ENCODE data around the gene MBOAT7.

Gene MBOAT7

DNA sequence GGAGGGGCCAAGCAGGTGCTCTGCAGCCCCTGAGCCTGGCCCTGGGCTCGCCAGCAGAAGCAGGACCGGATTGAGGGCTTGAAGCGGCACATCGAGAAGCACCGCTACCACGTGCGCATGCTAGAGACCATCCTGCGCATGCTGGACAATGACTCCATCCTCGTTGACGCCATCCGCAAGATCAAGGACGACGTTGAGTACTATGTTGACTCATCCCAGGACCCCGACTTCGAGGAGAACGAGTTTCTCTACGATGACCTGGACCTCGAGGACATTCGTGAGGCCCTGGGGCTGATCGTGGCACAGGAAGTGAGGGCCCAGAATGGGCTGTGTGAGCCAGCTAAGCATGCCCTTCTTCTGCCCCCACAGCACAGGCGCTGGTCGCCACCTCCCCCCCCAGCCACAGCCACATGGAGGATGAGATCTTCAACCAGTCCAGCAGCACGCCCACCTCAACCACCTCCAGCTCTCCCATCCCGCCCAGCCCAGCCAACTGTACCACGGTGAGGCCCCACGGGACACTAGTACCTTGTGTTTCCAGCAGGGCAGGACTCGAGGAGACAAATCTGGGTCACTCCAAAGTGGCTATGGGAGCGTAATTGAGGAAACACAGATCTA lies 43.7 kb downstream of the MBOAT7 start:
- H3K4me3 ChIP-seq (ENCODE audit: low read depth, low read length) = no peak overlapping the region
- ChIA-PET CTCF (no interaction called here), POLR2A (interaction anchor here (0.6 kb wide), 1 partner anchor 43 kb away, joined by 4 read pairs; no protein-coding TSS in a partner anchor)
- no peak for DNase-seq (ENCODE audit: low read depth, low spot score)
- TF ChIP-seq, protein P1, sequence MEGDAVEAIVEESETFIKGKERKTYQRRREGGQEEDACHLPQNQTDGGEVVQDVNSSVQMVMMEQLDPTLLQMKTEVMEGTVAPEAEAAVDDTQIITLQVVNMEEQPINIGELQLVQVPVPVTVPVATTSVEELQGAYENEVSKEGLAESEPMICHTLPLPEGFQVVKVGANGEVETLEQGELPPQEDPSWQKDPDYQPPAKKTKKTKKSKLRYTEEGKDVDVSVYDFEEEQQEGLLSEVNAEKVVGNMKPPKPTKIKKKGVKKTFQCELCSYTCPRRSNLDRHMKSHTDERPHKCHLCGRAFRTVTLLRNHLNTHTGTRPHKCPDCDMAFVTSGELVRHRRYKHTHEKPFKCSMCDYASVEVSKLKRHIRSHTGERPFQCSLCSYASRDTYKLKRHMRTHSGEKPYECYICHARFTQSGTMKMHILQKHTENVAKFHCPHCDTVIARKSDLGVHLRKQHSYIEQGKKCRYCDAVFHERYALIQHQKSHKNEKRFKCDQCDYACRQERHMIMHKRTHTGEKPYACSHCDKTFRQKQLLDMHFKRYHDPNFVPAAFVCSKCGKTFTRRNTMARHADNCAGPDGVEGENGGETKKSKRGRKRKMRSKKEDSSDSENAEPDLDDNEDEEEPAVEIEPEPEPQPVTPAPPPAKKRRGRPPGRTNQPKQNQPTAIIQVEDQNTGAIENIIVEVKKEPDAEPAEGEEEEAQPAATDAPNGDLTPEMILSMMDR (IDR thresholded peaks at IDR 0.05; ENCODE audit: insufficient read depth, low read length, missing control alignments) = no peak

DNA sequence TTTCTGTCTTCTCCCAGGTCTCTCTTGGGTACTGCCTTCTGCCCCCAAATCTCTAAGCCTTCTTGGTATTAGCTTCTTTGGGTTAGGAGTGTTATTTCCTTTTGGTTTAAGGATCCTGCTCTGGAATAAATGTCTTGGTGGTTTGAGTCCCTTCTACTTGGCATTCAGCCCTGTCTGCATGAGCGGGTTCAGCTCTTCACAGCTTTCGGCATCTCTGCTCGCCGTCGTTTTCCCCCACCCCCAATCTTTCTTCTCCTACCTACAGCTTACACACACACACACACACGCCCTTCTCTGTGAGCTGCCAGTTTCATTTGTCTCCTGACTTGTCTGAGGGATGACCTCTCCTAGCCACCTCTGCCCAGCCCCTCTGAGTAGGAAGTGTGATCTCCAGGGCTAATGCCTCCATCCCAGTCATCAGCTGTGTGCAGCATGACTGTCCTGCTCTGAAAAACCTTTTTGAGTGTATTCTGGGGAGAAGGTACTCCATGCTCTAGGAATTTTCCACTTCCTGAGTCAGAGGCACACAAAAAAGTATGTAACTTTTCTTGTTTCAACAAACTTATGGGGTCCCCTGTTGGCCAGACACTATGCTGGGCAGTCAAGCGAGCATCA lies 47.1 kb downstream of the MBOAT7 start:
- TF ChIP-seq, protein P1 (IDR thresholded peaks at IDR 0.05; ENCODE audit: insufficient read depth, low read length, missing control alignments) = no peak
- DNase-seq (ENCODE audit: low read depth, low spot score) = no peak
- no peak overlapping the region for H3K4me3 ChIP-seq (ENCODE audit: low read depth, low read length)
- ChIA-PET POLR2A (no interaction called here), CTCF (interaction anchor here (0.7 to 1.0 kb wide), 3 partner anchors 17 to 249 kb away, joined by 3 read pairs; partner anchors contain the start of gene LENG1)

DNA sequence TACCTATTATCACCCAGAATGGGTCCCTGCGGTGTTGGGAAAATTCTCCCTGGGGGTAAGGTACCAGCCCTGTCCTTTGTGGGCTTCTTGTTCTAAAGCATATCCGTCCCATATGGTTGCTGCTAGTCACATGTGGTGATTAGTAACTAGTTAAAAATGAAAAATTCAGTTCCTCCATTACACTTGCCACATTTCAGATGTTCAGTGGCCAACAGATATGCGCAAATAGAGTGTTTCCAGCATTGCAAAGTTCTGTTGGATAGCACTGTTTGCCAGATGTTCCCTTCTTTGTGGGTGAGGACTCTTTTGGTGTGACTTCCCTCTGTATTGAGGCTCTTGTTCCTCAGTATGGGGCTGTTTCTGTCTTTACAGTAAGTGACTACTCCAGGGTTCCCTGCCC lies 48.0 kb downstream of the MBOAT7 start:
- ChIA-PET CTCF (interaction anchor here (0.9 to 1.0 kb wide), 2 partner anchors 18 to 29 kb away, joined by 3 read pairs; partner anchors contain the start of gene LENG1), POLR2A (no interaction called here)
- no peak overlapping the region for H3K4me3 ChIP-seq (ENCODE audit: low read depth, low read length)
- TF ChIP-seq, protein P1 (IDR thresholded peaks at IDR 0.05; ENCODE audit: insufficient read depth, low read length, missing control alignments) = no peak
- DNase-seq (ENCODE audit: low read depth, low spot score) = no peak

DNA sequence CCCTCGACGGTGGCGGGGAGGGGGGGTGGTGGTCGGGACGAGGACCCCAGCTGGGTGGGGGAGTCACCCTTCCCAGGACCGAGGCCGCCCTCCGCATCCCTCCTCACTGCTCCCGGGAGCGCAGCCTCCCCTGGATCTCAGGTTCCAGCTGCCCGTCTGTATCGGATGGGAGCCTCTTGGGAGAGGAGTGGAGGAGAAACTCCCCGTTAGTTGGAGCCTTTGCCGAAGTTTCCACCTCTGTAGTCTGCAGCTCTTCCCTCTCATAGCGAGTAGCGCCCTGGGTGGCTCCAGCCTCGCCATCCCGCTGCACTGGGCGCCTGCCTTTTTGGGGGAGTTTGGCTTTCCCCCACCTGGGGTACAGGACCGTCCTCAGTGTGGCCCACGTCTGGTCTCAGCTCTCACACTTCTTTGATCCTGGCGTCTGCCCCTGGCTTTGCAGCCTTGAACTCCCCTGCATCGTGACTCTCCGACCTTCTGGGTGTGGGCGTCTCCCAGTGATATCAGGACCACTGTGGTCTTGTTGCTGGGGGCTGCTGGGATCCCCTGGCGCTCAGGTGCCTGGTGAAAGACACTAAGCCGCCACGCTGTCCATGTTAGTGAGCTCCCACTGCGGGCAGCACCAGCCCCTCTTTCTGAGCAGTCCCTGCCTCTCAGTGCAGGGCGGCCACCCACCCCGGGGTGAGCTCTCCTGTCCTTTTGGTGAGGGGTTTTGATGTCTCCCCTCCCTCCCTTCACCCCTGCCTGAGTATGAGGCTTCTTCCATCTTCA lies 50.7 kb downstream of the MBOAT7 start:
- POLR2A ChIA-PET = interaction anchor here (0.6 to 0.7 kb wide), 2 partner anchors 89 to 231 kb away, joined by 3 read pairs; no protein-coding TSS in a partner anchor
- CTCF ChIA-PET = interaction anchor here (1.3 kb wide), 1 partner anchor 12 kb away, joined by 3 read pairs; no protein-coding TSS in a partner anchor
- TF ChIP-seq, protein P1 (IDR thresholded peaks at IDR 0.05; ENCODE audit: insufficient read depth, low read length, missing control alignments) = no peak

DNA sequence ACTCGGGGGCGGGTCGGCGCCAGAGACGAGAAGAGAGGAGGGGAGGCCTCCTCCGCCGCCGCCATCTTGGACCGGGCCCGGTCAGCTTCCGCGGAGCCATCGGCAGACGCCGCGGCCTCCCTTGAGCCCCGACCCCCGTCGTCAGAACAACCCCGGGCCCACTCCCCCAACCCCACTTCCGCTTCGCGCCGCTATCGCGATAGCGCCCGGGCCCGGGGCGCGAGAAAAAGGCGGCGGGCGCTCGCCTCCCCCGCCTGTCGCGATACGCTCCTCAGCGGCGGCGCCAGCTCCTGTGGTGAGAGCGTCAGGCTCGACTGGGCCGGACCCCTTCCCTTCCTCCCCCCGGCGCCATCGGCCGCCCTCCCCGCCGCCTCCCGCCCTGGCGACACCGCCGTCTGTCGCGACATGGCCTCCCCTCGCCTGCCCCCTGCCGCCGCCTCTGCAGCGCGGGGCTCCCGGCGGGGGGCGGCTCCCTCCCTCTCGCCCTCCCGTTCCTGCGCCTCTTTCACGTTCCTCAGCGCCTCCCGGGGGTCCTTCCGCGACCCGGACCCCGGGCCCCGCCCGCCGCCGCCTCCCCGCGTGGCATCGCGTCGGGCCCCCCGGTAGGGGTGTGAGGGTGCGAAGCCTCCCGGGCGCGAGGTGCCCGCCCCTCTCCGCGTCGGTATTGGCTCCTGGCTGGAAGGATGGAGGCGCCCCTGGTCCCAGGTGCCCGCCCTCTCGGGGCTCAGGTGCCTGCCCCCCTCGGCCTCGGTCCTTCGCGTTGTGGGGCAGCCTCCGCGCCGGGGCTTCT lies 51.5 kb downstream of the MBOAT7 start, which contains the start of gene CNOT3:
TSS of gene CNOT3 (plus strand) at position 64 of the 790 bp plus-strand sequence. CDS start 5,217 bp downstream, outside the sequence.
- DNase-seq (ENCODE audit: low read depth, low spot score) = no peak
- CTCF ChIA-PET = interaction anchor here (1.2 to 1.6 kb wide), 5 partner anchors 13 to 42 kb away, joined by 3 to 4 read pairs (median 3); partner anchors contain the start of gene LENG1

More for the DNA sequence above, 50.7 kb downstream of the MBOAT7 start:
- H3K4me3 ChIP-seq (ENCODE audit: low read depth, low read length) = peak overlapping the region; percentile 78
- DNase-seq (ENCODE audit: low read depth, low spot score) = no peak

More for the DNA sequence above, 51.5 kb downstream of the MBOAT7 start, which contains the start of gene CNOT3:
- POLR2A ChIA-PET = interaction anchor here (0.7 to 2.2 kb wide), 11 partner anchors 10 to 335 kb away, joined by 3 to 21 read pairs (median 5); partner anchors contain the start of genes CDC42EP5, LENG1, MBOAT7 and MYADM
- peak within 1 kb of the TSS; percentile 78 for H3K4me3 ChIP-seq (ENCODE audit: low read depth, low read length)
- TF ChIP-seq, protein P1 (IDR thresholded peaks at IDR 0.05; ENCODE audit: insufficient read depth, low read length, missing control alignments) = peak; percentile 14
